Tibial nerve (tissue), 4 donors: ENCODE results near the gene MKI67. TPM values are rescaled to one million over a fixed set of nuclear protein-coding genes. Genes with fewer than 3 reads are reported as not detected.

Experiments
- DNase-seq, 2 donors: peaks; one replicate each; pipeline ENCODE4 v3.0.0-alpha.2; 2019; ENCODE audit warnings: low spot score in 2 of 2
- H3K27ac ChIP-seq, 4 donors: fragments of 200-600 bp; sonication (generic) in 3 of 4; one replicate each; pipeline ENCODE4 v1.5.1; 2017 to 2019; ENCODE audit warnings: mild to moderate bottlenecking in 1 of 4
- H3K27me3 ChIP-seq, 2 donors: fragments of 200-600 bp; sonication (generic) in 1 of 2; one replicate each; pipeline versions ENCODE4 v1.5.1 to v1.6.0; 2017 to 2019
- H3K36me3 ChIP-seq, 3 donors: fragments of 200-600 bp; sonication (generic); one replicate each; pipeline ENCODE4 v1.5.1; 2018 to 2019
- H3K4me1 ChIP-seq, 4 donors: fragments of 200-600 bp; sonication (generic) in 3 of 4; one replicate each; pipeline ENCODE4 v1.5.1; 2017 to 2019
- H3K4me3 ChIP-seq, 4 donors: fragments of 200-600 bp; sonication (generic) in 3 of 4; one replicate each; pipeline ENCODE4 v1.5.1; 2017 to 2019; ENCODE audit warnings: mild to moderate bottlenecking in 1 of 4, moderate library complexity in 1 of 4
- H3K9me3 ChIP-seq, 4 donors: fragments of 200-600 bp; sonication (generic) in 3 of 4; one replicate each; pipeline ENCODE4 v1.5.1; 2017 to 2019
- CTCF ChIP-seq, 5 experiments: fragments of 200-600 bp in 3 of 5; fragments of 450-650 bp in 2 of 5; sonication (generic) in 3 of 5; IDR thresholded peaks; one replicate each; pipeline ENCODE4 v1.5.1; 2016 to 2019; ENCODE audit warnings: antibody characterized with exemption in 5 of 5, mild to moderate bottlenecking in 3 of 5, moderate library complexity in 2 of 5
- EP300 ChIP-seq, 2 donors: sonication (generic); formaldehyde crosslinking; IDR thresholded peaks; one replicate each; pipeline ENCODE4 v1.6.1; 2017; ENCODE audit warnings: antibody characterized with exemption in 2 of 2, mild to moderate bottlenecking in 1 of 2
- POLR2A ChIP-seq, 2 donors: fragments of 450-650 bp; IDR thresholded peaks; one replicate each; pipeline ENCODE4 v1.6.1; 2017; ENCODE audit warnings: antibody characterized with exemption in 2 of 2, mild to moderate bottlenecking in 2 of 2, moderate library complexity in 2 of 2
- WGBS, 2 donors: methylation state at CpG; one replicate each; pipeline ENCODE4 v1.1.5; 2018; 5-methylcytosine and 5-hydroxymethylcytosine counted together
- total RNA-seq, 4 donors: library from RNA; depleted of rRNA; stranded (reverse); fragments of >200 nt; gene quantifications; one replicate each; pipeline ENCODE4 v1.1.0, GENCODE V29; 2016

Gene MKI67
- total RNA-seq, 4 donors from 2014 or later: under 0.01 to 6.9 (median 3.4) TPM

- Histone ChIP-seq H3K36me3 (peaks cover 0 to 51% (median 0%) of the 10 kb centered on the region in 3 donors), H3K4me1 (no peaks in the 10 kb centered on the region), H3K27ac (no peak overlapping the region), H3K9me3 (no peaks in the 10 kb centered on the region), H3K27me3 (no peaks in the 10 kb centered on the region), H3K4me3 (no peak overlapping the region)
- WGBS, 2 donors: 80 to 84% methylated on average over 15 of the region's 15 CpGs
- no peak for DNase-seq
- TF ChIP-seq CTCF (IDR thresholded peaks at IDR 0.05) (no peak), EP300 (IDR thresholded peaks at IDR 0.05) (no peak), POLR2A (IDR thresholded peaks at IDR 0.05) (no peak)
Measured at GRCh38 chr10:128083191-128083895, 42.9 kb downstream of the MKI67 start.

- no peaks in the 10 kb centered on the region for H3K9me3 ChIP-seq
- H3K4me1 ChIP-seq: no peaks in the 10 kb centered on the region
- H3K4me3 ChIP-seq: no peak overlapping the region
- no peak overlapping the region for H3K27ac ChIP-seq
- peaks cover 0 to 67% (median 7%) of the 10 kb centered on the region in 3 donors for H3K36me3 ChIP-seq
- TF ChIP-seq POLR2A (IDR thresholded peaks at IDR 0.05): no peak
- TF ChIP-seq CTCF (IDR thresholded peaks at IDR 0.05): no peak
- TF ChIP-seq EP300 (IDR thresholded peaks at IDR 0.05): no peak
- DNase-seq: no peak
- 36 to 37% methylated on average over 3 of the region's 3 CpGs for WGBS, 2 donors
- H3K27me3 ChIP-seq: no peaks in the 10 kb centered on the region
Measured at GRCh38 chr10:128081720-128082119, 44.5 kb downstream of the MKI67 start.

- H3K36me3 ChIP-seq: peaks cover 0 to 72% (median 7%) of the 10 kb centered on the region in 3 donors
- DNase-seq: no peak
Measured at GRCh38 chr10:128081222-128081621, 45.0 kb downstream of the MKI67 start.

GRCh38 chr10:128080641-128081040, 45.6 kb downstream of the MKI67 start:
- no peaks in the 10 kb centered on the region for H3K4me1 ChIP-seq
- no peak overlapping the region for H3K27ac ChIP-seq
- no peaks in the 10 kb centered on the region for H3K9me3 ChIP-seq
- no peaks in the 10 kb centered on the region for H3K27me3 ChIP-seq
- no peak for DNase-seq
- no peak for TF ChIP-seq CTCF (IDR thresholded peaks at IDR 0.05)
- TF ChIP-seq EP300 (IDR thresholded peaks at IDR 0.05): no peak
- no peak for TF ChIP-seq POLR2A (IDR thresholded peaks at IDR 0.05)
- H3K4me3 ChIP-seq: no peak overlapping the region
- H3K36me3 ChIP-seq: peaks cover 0 to 76% (median 7%) of the 10 kb centered on the region in 3 donors
- 88 to 93% methylated on average over 8 of the region's 8 CpGs for WGBS, 2 donors

More at GRCh38 chr10:128081222-128081621, 45.0 kb downstream of the MKI67 start:
- no peak for TF ChIP-seq POLR2A (IDR thresholded peaks at IDR 0.05)
- no peak for TF ChIP-seq CTCF (IDR thresholded peaks at IDR 0.05)
- TF ChIP-seq EP300 (IDR thresholded peaks at IDR 0.05): no peak
- Histone ChIP-seq H3K27ac (no peak overlapping the region), H3K4me3 (no peak overlapping the region), H3K4me1 (no peaks in the 10 kb centered on the region), H3K9me3 (no peaks in the 10 kb centered on the region), H3K27me3 (no peaks in the 10 kb centered on the region)
- 67 to 78% methylated on average over 4 of the region's 4 CpGs for WGBS, 2 donors

GRCh38 chr10:128080231-128080630, 46.0 kb downstream of the MKI67 start:
- TF ChIP-seq CTCF (IDR thresholded peaks at IDR 0.05): no peak
- no peak for TF ChIP-seq EP300 (IDR thresholded peaks at IDR 0.05)
- no peak for TF ChIP-seq POLR2A (IDR thresholded peaks at IDR 0.05)
- H3K27me3 ChIP-seq: no peaks in the 10 kb centered on the region
- 85 to 88% methylated on average over 13 of the region's 13 CpGs for WGBS, 2 donors

More at GRCh38 chr10:128080231-128080630, 46.0 kb downstream of the MKI67 start:
- Histone ChIP-seq H3K36me3 (peaks cover 0 to 78% (median 7%) of the 10 kb centered on the region in 3 donors), H3K27ac (no peak overlapping the region), H3K4me1 (no peaks in the 10 kb centered on the region), H3K9me3 (no peaks in the 10 kb centered on the region), H3K4me3 (no peak overlapping the region)
- DNase-seq: no peak
